AG09309 (cell line): Measurements from ENCODE around the gene ORC4.
A peak's percentile ranks its signal among the peaks of the same experiment; 100 is the strongest.

ENCODE experiments used
- DNase-seq: peaks from one replicate; pipeline ENCODE4 v3.0.0-alpha.2; 2010; ENCODE audit warnings: low read depth
- H3K4me3 ChIP-seq: 2 replicates; pipeline ENCODE4 v1.5.1; 2011; ENCODE audit warnings: mild to moderate bottlenecking, low read depth, low read length, moderate library complexity; ENCODE audit not compliant: control insufficient read depth
- TF ChIP-seq, protein P1 (sequence below): IDR thresholded peaks from 2 replicates; pipeline ENCODE4 v1.5.1; 2011; ENCODE audit warnings: mild to moderate bottlenecking, low read depth, low read length, inconsistent platforms; ENCODE audit not compliant: insufficient read depth, control insufficient read depth; ENCODE audit errors: missing control alignments

The ORC4 gene

GRCh38 chr2:147952118-147952517, 68.4 kb downstream of the ORC4 start:
- no peak for DNase-seq
- H3K4me3 ChIP-seq, result no peak overlapping the region
- TF ChIP-seq, protein P1, sequence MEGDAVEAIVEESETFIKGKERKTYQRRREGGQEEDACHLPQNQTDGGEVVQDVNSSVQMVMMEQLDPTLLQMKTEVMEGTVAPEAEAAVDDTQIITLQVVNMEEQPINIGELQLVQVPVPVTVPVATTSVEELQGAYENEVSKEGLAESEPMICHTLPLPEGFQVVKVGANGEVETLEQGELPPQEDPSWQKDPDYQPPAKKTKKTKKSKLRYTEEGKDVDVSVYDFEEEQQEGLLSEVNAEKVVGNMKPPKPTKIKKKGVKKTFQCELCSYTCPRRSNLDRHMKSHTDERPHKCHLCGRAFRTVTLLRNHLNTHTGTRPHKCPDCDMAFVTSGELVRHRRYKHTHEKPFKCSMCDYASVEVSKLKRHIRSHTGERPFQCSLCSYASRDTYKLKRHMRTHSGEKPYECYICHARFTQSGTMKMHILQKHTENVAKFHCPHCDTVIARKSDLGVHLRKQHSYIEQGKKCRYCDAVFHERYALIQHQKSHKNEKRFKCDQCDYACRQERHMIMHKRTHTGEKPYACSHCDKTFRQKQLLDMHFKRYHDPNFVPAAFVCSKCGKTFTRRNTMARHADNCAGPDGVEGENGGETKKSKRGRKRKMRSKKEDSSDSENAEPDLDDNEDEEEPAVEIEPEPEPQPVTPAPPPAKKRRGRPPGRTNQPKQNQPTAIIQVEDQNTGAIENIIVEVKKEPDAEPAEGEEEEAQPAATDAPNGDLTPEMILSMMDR, result no peak

GRCh38 chr2:147945660-147946059, 74.9 kb downstream of the ORC4 start:
- H3K4me3 ChIP-seq, result no peak overlapping the region
- DNase-seq, result no peak
- TF ChIP-seq, protein P1, result no peak

GRCh38 chr2:147939313-147939712, 81.2 kb downstream of the ORC4 start:
- DNase-seq, result no peak
- TF ChIP-seq, protein P1, result no peak
- no peak overlapping the region for H3K4me3 ChIP-seq

DNA sequence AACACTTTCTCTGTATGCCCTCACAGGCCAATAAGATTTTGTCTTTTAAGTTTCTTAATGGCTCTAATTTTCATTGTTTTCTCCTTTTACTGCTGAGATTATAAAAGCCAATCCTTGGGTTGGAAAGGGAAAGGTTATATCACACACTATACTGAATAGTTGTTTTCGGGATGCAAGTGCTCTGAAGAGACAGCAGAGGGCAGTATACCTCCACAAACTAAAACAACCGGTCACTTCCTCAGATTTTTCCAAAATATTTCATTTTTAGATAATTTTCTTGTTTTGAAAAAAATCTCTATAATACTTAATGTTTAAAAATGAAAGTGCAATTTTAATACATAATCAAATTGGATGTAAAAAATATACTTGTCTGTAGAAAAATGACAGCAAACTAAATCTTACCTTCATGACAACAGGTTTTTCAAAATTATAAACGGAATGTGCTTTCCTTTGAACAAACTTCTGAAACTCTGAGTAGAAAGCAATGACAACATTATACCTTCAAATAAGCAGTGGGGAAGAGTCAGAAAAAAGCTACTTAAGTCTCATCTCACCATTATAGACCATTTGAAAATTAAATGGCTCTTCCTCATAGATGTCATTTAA, 82.7 kb downstream of the ORC4 start:
- no peak for DNase-seq
- no peak overlapping the region for H3K4me3 ChIP-seq
- TF ChIP-seq, protein P1, result peak; percentile 80

DNA sequence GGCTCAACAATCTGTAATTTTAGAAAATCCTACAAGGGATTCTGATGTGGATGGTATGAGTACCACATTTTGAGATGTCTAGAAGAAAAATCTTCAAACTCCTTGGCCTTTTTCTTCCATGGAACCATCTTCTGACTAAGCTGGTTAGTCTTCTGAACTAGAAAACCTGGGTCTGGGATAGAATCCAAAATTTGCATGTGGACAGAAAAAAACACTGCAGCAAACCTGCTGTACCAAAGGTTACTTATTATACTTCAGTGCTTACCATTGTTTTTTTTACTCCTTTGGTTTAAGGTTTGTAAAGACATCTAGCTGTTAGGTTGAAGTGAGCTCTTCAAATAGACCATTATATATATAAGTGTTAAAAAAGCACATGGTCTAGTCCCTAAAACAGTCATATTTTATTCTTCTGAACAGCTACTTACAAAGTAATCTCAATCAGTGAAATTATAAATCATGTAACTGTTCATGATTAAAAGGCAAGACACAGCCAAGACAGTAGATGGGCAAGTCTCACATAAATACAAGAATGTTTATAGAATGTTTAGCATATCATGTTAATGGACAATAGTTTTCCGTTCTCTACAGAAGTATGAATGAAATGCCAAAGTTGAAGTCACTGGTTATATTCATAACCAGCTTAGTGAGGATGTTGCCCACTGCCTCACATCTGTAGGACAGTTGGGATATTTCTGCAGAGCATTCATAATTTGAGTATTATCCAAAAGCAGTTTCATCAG, 85.5 kb downstream of the ORC4 start:
- TF ChIP-seq, protein P1, result no peak
- no peak for DNase-seq

DNA sequence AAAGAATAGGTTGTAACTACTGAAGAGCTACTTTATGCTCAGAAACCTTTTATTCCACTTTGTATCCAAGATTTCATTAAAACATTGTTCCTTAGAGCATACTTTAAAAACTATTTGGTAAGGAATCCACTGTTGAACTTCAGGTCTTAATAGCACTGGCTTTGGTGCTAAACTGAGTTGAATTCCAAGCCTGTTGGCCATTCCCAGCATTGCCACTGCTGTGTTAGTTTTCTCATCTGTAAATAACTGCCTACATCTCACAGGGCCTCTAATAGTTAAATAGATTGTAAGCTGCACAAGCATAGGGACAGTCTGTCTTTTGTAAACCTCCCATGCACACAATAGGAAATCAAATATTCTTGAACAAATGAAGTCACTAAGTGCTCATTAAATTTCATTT, 86.6 kb downstream of the ORC4 start:
- DNase-seq, result no peak
- TF ChIP-seq, protein P1, result no peak

More for the DNA sequence above, 85.5 kb downstream of the ORC4 start:
- H3K4me3 ChIP-seq, result no peak overlapping the region

GRCh38 chr2:147927053-147927588, 93.4 kb downstream of the ORC4 start:
- no peak for DNase-seq
- TF ChIP-seq, protein P1, result no peak
- H3K4me3 ChIP-seq, result no peak overlapping the region

More for the DNA sequence above, 86.6 kb downstream of the ORC4 start:
- no peak overlapping the region for H3K4me3 ChIP-seq
